Stimulated activated CD8-positive, alpha-beta memory T cell treated with anti-CD3 and anti-CD28 coated beads, Interleukin-15, amount 100 ng/mL, for 4 hours (primary cell): ENCODE results near the gene PYM1.
"Not testable (repeated sequence)": the region's sequence is repeated elsewhere in the genome, so short reads cannot be mapped to it uniquely, and the experiment has no call there.

Experiments used
- DNase-seq, 2 donors: peaks; one replicate each; pipeline ENCODE4 v3.0.0-alpha.2; 2020; ENCODE audit warnings: low read depth in 2 of 2

Gene PYM1

GRCh38 chr12:55940065-55940732 is 12.5 kb upstream of the PYM1 start:
- DNase-seq = peak; percentile 56 to 71

GRCh38 chr12:55938826-55939501 is 11.3 kb upstream of the PYM1 start:
- DNase-seq = no peak

DNA sequence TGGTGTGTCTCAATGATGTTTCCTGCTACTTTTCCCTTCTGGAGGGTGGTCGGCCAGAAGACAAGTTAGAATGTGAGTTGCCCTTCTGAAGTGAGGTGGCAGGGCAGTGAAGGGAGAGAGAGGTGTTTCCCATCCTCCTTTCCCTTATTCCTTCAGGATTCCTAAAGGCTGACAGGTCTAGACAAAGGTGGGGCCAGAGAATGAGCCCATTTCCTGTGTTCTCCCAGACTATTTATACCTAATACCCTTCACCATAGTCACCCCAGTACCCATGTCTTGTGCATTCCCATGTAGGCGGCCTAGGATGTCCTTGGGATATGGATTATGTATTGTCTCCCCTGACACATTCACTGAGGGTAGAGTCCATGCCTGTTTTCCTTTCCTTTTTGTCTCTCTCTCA is 10.3 kb upstream of the PYM1 start:
- no peak for DNase-seq

- no peak for DNase-seq
These were observed 8.1 kb upstream of the PYM1 start for GRCh38 chr12:55935738-55936151.

DNA sequence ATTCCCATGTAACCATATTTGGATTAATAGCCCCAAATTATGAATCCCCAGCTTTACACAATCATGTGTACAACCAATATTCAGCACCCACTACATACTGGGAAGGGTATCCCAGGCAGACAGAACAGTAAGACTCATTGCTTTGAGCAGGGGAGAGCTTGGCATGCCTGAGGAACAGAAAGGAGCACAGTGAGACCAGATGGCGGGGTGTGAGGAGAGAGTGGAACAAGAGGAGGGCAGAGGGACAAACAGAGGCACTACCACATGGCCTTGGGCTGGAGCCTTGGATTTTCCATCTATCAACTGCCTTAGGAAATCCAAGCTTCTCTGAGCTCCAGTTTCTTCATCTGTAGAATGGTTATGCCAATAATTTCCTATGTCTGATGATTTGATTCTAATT is 7.1 kb upstream of the PYM1 start:
- no peak for DNase-seq

- DNase-seq = no peak
These were observed 6.4 kb upstream of the PYM1 start for GRCh38 chr12:55933799-55934742.

GRCh38 chr12:55933169-55933798 is 5.6 kb upstream of the PYM1 start:
- DNase-seq = no peak

GRCh38 chr12:55932551-55932910 is 4.8 kb upstream of the PYM1 start:
- no peak for DNase-seq

DNA sequence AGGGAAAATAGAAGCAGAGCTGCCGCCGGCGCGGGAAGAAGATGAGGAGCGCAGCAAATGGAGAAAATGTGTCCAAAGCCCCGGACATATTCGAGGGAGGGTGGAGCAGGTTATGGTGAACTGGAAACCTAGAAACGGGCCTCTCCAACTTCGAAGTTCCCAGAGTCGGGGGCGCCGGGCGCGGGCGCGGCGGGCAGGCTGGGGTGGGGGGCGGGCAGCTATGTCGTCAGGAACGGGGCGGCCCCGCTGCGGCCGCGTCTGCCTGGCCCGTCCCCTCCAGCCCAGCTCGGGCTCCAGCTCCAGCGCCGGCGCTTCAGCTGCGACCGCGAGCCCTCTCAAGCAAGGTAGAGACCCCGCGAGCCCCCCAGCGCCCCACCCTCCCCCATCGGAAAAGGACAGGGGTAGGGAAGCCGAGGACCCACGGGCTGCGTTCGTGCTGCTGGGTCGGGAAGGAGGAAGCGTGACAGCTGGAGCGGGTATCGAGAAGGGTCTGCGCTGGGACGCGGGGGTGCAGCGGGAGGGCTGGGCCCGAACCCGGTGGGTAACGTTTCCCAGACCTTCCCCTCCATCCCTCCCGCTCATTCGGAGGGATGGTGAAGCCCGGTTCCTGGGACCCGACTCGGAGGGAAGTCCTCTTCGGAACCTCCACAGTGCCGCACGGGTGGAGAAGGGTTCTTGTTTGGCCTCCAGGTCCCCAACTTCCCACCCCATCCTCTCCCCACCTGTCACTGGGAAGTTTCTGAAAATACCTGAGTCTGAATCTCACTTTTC is 4.3 kb upstream of the PYM1 start:
- DNase-seq = no peak

- no peak for DNase-seq
These were observed 3.7 kb upstream of the PYM1 start for GRCh38 chr12:55931317-55931779.

- DNase-seq = peak; percentile 50 to 58
These were observed 3.1 kb upstream of the PYM1 start, which contains the start of gene DGKA for GRCh38 chr12:55930771-55931316. Gene DGKA, plus strand, starts transcription at chr12:55931162. Its CDS starts 5,342 bp downstream, at chr12:55936504.

DNA sequence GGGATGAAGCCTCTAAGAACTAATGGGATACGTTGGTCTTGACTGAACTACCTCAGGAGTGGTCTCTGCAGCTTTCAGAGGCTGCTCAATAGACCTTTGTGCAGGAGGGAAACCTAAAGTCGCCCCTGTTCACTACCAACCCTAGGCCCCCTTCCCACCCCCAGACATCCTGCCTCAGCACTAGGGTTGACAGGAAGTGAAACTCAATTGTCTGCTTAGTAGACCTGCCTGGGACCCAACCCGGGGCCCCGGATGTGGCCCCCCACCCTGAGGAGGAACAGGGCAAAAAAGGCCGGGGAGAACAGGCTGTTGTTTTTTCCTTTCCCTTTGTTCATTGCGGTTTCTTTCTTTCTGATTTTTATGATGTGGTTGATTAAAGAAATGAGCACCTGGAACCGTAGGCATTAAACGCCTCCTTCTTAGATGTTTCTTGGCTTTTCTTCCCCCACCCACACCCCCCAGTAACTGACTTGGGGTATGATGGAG is 1.7 kb upstream of the PYM1 start:
- DNase-seq = peak; percentile 68 to 77

- DNase-seq = peak; percentile 77 to 81
These were observed 731 bp downstream of the PYM1 start for GRCh38 chr12:55926738-55927587.

- DNase-seq = no peak
These were observed 1.6 kb downstream of the PYM1 start for GRCh38 chr12:55925870-55926737.

DNA sequence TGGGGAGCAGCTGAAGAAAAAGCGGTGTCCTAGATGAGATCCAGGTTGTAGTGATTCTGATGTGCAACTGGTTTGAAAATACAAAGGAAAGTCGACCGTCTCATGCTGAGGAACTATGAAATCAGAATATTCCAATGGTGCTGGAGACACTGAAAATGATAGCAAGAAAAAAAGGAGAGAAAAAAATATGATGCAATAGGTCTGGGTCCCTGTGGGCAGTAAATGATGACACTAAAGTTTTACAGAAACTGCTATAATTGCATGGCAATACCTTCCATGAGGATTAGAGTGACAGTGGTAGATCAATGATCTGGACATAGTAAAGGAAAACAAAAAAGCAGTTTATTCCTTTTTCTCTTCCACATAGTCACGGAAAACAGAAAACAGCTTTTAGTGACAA is 2.3 kb downstream of the PYM1 start:
- DNase-seq = no peak

GRCh38 chr12:55923648-55924047 is 4.0 kb downstream of the PYM1 start:
- DNase-seq = not testable (repeated sequence)

- no peak for DNase-seq
These were observed 5.6 kb downstream of the PYM1 start for GRCh38 chr12:55922126-55922525.

DNA sequence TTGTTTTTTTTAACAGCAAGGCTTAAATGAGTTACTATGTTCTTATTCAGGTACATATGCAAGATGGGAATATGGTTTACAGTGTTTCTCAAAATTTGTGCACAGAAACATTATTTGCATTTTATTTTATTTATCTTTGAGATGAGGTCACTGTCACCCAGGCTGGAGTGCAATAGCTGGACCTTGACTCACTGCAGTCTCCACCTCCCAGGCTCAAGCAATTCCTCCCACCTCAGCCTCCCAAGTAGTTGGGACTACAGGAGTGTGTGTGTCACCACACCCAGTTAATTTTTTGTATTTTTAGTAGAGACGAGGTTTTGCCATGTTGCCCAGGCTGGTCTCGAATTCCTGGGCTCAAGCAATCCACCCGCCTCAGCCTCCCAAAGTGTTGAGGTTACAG is 8.7 kb downstream of the PYM1 start:
- not testable (repeated sequence) for DNase-seq

DNA sequence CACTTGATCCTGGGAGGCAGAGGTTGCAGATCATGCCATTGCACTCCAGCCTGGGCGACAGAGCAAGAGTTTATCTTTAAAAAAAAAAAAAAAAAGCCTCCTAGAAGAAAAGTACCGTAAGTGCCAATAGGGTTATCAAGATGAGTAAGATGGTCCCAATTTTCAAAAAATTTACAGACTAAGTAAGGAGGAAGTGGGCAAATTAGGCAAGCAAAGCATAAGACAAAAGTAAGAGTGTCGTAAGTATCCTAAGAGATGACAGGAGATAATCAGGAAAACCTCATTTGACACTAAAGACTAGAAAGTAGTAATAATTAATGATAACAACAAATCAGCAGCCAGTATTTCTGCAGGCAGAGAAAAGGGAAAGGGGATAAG is 12.2 kb downstream of the PYM1 start:
- no peak for DNase-seq
